Ureter (tissue), 1 donor: ENCODE measurements around the gene NUDT7. TPM values are rescaled to one million over a fixed set of nuclear protein-coding genes. Genes with fewer than 3 reads are reported as not detected.

Experiments used
- DNase-seq: peaks from one replicate; pipeline ENCODE4 v3.0.0-alpha.2; 2020; ENCODE audit warnings: low spot score
- total RNA-seq: library from RNA; stranded (reverse); gene quantifications from one replicate; pipeline ENCODE4 v1.2.4, GENCODE V29; 2023
- donor health status: DM: yes; HTN: yes; CAD: no.

The NUDT7 gene
- total RNA-seq, 1 donor from 2014 or later = 8.7 TPM

- no peak for DNase-seq
These were observed 1.9 kb downstream of the NUDT7 start for GRCh38 chr16:77724174-77724573.

DNA sequence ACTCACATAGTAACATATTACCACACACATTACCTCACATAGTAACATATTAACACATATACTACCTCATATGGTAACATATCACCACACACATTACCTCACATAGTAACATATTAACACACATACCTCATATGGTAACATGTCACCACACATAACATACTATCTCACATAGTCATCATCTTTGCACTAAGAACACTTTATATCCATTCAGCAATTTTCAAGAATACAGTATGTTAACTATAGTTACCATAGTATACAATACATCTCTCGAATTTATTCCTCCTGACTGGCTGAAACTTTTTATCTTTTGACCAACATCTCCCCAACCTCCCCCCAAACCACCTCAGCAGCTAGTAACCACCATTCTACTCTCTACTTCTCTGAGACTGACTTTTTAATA, 7.6 kb downstream of the NUDT7 start:
- DNase-seq = no peak

GRCh38 chr16:77732241-77732946, 10.1 kb downstream of the NUDT7 start:
- DNase-seq = no peak

DNA sequence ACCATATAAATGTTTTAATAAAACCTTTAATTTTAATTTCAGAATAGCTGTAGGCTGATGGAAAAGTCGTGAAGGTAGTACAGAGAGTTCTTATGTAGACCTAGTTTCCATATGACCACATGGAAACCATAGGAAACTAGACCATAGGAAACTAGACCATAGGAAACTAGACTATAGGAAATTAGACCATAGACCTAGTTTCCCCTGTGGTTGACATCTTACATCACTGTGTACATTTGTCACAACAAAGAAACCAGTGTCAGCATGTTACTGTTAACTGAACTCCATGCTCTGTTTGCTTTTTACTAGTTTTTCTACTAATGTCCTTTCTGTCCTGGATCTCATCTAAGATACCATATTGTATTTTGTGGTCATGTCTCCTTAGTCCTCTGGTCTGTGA, 14.6 kb downstream of the NUDT7 start:
- DNase-seq = no peak

- DNase-seq = no peak
These were observed 16.6 kb downstream of the NUDT7 start for GRCh38 chr16:77738706-77739558.

DNA sequence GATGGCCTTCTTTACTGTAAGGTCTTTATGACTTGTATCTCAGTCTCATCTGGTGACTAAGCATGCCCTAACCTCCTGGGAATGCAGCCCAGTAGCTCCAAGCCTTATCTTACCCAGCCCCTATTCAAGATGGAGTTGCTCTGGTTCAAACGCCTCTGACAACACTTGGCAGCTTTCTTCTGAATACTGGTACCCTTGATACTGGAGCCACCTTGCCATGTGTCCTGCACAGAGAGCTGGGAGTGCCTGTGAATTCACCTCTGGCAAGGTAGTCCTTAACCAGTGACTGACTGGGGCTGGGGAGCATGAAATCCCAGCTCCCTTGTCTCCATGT, 17.2 kb downstream of the NUDT7 start:
- DNase-seq = no peak

DNA sequence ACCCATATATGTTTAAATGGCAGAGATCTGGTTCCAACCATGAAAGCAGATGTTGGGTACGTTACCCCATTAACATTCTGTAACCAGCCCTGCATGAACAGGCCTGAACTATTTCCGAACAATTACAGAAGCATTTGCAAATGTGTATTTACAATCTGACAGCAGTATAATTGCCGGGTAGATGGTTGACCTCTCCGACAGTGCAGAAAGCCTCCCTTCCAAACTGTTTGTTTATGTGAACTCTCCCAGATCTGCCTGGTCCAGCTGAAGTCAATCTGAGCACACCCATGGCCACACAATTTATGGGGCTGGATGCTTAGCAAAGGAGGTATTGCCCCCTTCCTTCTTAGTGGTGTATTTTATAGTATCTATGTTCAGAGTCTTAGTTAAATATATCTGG, 21.8 kb downstream of the NUDT7 start:
- DNase-seq = no peak

DNA sequence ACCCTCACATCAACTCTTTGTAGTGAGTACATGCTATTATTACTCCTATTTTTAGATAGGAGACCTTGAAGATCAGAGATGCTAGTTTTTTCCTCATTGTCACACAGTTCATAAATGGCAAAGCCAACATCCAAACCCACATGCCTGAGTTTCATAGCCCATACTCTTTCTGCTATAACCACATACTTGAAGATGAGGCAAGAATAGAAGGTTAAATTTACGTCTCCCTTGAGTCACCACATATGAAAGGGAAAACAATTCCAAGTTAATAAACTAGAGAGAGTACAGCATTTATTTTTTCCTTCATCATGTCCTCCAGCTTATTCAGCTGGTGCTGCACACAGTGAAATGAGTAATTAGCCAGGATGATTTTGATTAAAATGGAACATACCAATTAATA, 23.7 kb downstream of the NUDT7 start:
- DNase-seq = no peak

GRCh38 chr16:77748421-77749005, 26.2 kb downstream of the NUDT7 start:
- no peak for DNase-seq

GRCh38 chr16:77749415-77749814, 27.1 kb downstream of the NUDT7 start:
- DNase-seq = no peak

GRCh38 chr16:77758046-77758445, 35.7 kb downstream of the NUDT7 start:
- no peak for DNase-seq

DNA sequence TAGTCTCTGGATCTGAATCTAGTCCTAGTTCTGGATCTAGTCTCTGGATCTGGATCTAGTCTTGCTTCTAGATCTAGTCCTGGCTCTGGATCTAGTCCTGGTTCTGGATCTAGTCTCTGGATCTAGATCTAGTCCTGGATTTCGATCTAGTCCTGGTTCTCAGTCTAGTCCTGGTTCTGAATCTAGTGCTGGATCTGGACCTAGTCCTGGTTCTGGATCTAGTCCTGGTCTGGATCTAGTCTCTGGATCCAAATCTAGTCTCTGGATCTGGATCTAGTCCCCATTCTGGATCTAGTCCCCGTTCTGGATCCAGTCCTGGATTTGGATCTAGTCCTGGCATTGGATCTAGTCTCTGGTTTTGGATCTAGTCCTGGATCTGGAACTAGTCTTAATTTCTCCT, 36.2 kb downstream of the NUDT7 start:
- no peak for DNase-seq

DNA sequence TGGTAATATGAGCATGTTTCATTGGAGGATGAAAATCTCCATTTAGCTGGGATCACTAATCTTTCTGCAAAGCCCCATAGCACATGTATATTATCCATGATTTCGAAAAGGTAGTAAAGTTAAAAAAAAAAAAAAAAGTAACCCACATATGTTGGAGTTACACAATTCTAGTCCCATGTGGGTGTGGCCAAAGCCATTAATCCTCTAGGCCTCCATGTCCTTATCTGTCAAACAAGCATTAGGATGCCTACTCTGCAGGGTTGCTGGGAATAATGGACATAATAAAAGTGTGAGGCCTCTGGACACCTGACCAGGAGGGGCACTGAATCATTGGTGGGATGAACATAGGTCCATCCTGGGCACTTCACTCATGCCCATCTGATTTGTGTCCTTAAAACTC, 36.9 kb downstream of the NUDT7 start:
- no peak for DNase-seq

GRCh38 chr16:77759821-77760220, 37.5 kb downstream of the NUDT7 start:
- no peak for DNase-seq

DNA sequence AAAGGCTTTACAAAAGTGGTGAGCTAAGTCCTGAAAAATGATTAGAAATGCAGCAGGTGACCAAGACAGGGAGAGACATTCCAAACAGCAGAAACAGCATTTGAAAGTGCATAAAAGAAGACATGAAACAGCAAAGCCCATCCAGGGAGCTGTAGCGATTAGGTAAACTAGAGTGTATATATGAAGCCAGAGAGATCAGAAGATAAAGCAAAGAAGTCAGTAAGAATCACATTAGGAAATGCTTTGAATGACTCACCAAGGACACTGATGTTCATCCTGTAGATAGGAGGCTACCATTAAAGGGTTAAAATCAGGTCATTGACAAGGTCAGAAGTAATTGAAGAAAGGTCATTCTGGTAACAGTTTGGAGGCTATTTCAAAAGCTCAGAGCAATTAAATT, 38.5 kb downstream of the NUDT7 start:
- no peak for DNase-seq

DNA sequence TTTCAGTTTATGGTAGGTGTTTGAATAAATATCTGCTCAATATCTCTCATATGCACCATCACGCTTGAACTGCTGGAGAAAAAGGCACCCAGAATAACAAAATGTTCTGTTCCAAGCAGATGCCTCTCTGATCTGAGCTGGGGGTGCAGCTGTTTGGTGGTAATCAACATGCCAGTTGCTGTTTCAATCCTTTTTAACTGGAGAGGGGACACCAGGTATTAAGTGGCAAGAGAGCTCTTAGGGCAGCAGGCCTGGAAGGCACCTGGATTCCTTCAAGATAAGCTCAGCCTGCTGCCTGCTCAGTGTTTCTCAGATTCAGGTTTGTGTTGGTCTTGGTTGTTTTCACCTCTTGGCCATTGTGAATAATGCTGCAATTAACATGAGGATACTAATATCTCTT, 38.9 kb downstream of the NUDT7 start:
- DNase-seq = no peak

DNA sequence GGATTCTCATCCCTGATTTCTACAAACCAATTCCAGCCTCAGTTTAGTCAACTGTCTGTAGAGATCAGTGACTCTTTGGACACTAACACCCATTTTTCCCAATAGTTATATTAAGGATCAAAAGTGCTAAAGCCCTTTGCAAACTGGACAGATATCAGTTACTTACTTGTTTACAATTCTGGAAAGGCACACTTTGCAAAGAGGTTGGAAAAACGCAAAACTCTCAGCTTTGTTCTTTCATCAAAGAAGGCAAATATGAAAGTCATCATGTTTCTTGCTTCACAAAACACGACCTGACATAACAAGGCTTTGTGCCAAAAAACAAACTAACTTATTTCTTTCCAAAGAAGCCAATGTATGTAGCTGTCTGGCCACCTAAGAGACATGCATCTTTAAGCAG, 39.9 kb downstream of the NUDT7 start:
- DNase-seq = no peak

- no peak for DNase-seq
These were observed 41.7 kb downstream of the NUDT7 start for GRCh38 chr16:77763994-77764393.

DNA sequence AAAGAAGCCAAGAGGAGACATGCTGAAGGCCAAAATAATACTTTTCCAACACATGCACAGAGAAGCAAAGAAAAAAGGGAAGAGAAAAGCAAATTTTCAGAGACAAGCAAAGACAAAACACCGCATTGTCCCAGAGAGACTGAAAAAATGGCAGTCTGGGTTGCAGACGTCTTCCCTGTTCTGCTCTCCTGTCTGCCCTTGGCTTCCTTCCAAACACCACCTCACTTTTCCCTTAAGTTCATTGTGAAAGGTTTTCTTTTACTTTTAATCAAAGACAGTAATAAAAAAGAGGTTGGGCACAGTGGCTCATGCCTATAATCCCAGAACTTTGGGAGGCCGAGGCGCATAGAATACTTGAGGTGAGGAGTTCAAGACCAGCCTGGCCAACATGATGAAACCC, 44.9 kb downstream of the NUDT7 start:
- no peak for DNase-seq

DNA sequence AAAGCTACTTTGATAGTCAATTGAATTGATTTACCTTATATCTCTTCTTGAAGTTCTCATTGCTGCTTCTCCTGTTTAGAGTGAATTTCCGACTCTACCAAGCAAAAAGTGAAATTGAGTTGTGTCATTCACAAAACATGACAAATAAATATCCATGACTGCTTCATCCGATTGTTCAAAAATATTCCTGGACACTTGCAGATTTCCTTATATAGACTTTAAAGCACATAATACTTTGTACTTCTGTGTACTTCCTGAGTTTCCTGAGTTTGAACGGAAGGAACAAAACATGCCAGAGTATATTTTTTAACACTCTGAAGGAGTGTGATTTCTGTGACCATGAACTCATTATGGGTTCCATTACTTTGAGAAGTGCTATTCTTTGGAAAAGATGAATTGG, 45.5 kb downstream of the NUDT7 start:
- DNase-seq = no peak

GRCh38 chr16:77775911-77776909, 53.9 kb downstream of the NUDT7 start:
- DNase-seq = no peak

- no peak for DNase-seq
These were observed 55.4 kb downstream of the NUDT7 start for GRCh38 chr16:77777745-77778144.
